ENCODE data around the gene TRIM49D2. TPM values are rescaled to one million over a fixed set of nuclear protein-coding genes. Genes with fewer than 3 reads are reported as not detected.
"Not testable (repeated sequence)": the region's sequence is repeated elsewhere in the genome, so short reads cannot be mapped to it uniquely, and the experiment has no call there.

The TRIM49D2 gene
- polyA plus RNA-seq (2013, experiment 1 of 2): not detected
- not detected for polyA plus RNA-seq (2013, experiment 2 of 2)

GRCh38 chr11:89923764-89924163 is at the start of gene TRIM49D2:
TRIM49D2 (plus strand) TSS chr11:89924064; CDS start chr11:89926762, 2,698 bp downstream.
- H2AK5ac ChIP-seq (ENCODE audit: low read depth, low read length); H2BK15ac ChIP-seq (ENCODE audit: low read length); H3K14ac ChIP-seq (ENCODE audit: low read length); H3K18ac ChIP-seq (ENCODE audit: low read length); H2BK12ac ChIP-seq (ENCODE audit: low read length); H3K36me3 ChIP-seq (replicated peaks in 1 of 2; ENCODE audit: control insufficient read depth in 2 of 2, insufficient read depth in 2 of 2, low read length in 2 of 2); H2AFZ ChIP-seq (ENCODE audit: low read length); H2BK5ac ChIP-seq (ENCODE audit: low read length); H3K4ac ChIP-seq (ENCODE audit: low read length); H3K4me3 ChIP-seq (ENCODE audit: low read length in 2 of 2); DNase-seq (ENCODE audit: low spot score); H2BK120ac ChIP-seq (ENCODE audit: low read depth, low read length); H3K23ac ChIP-seq (ENCODE audit: low read depth, low read length, poor library complexity); H3K27me3 ChIP-seq (ENCODE audit: control insufficient read depth in 3 of 3, insufficient read depth in 3 of 3, low read depth in 1 of 3, low read length in 3 of 3); H3K4me1 ChIP-seq (ENCODE audit: control insufficient read depth in 2 of 2, insufficient read depth in 1 of 2, low read depth in 1 of 2, low read length in 2 of 2); H3K9me3 ChIP-seq (replicated peaks in 1 of 2; ENCODE audit: control insufficient read depth in 2 of 2, insufficient read depth in 1 of 2, low read depth in 1 of 2, low read length in 2 of 2); H3K4me2 ChIP-seq (ENCODE audit: insufficient read depth, low read length, poor library complexity, severe bottlenecking); H4K8ac ChIP-seq (ENCODE audit: low read depth, low read length); H3K79me1 ChIP-seq (ENCODE audit: low read depth, low read length); H3K9ac ChIP-seq (ENCODE audit: low read depth, low read length, poor library complexity); H4K91ac ChIP-seq (ENCODE audit: low read depth, low read length, poor library complexity); H3K27ac ChIP-seq (replicated peaks; ENCODE audit: low read length): not testable (repeated sequence)
- no CpG with 5 or more reads among the region's 6 CpGs for WGBS, 2 donors (ENCODE audit: extremely low coverage in 2 of 2, insufficient read length in 2 of 2, insufficient replicate concordance in 1 of 2)

GRCh38 chr11:89877511-89877910 is 46.4 kb upstream of the TRIM49D2 start:
- not testable (repeated sequence) for H4K8ac ChIP-seq (ENCODE audit: low read depth, low read length); DNase-seq (ENCODE audit: low spot score); H3K14ac ChIP-seq (ENCODE audit: low read length); H3K18ac ChIP-seq (ENCODE audit: low read length); H3K9me3 ChIP-seq (replicated peaks in 1 of 2; ENCODE audit: control insufficient read depth in 2 of 2, insufficient read depth in 1 of 2, low read depth in 1 of 2, low read length in 2 of 2); H3K4me2 ChIP-seq (ENCODE audit: insufficient read depth, low read length, poor library complexity, severe bottlenecking); H2BK12ac ChIP-seq (ENCODE audit: low read length); H2BK120ac ChIP-seq (ENCODE audit: low read depth, low read length); H2AK5ac ChIP-seq (ENCODE audit: low read depth, low read length); H3K27ac ChIP-seq (replicated peaks; ENCODE audit: low read length); H4K91ac ChIP-seq (ENCODE audit: low read depth, low read length, poor library complexity); H3K79me1 ChIP-seq (ENCODE audit: low read depth, low read length); H3K23ac ChIP-seq (ENCODE audit: low read depth, low read length, poor library complexity); H3K4me1 ChIP-seq (ENCODE audit: control insufficient read depth in 2 of 2, insufficient read depth in 1 of 2, low read depth in 1 of 2, low read length in 2 of 2); H3K9ac ChIP-seq (ENCODE audit: low read depth, low read length, poor library complexity); H3K36me3 ChIP-seq (replicated peaks in 1 of 2; ENCODE audit: control insufficient read depth in 2 of 2, insufficient read depth in 2 of 2, low read length in 2 of 2); H3K4ac ChIP-seq (ENCODE audit: low read length); H2AFZ ChIP-seq (ENCODE audit: low read length); H3K4me3 ChIP-seq (ENCODE audit: low read length in 2 of 2); H2BK5ac ChIP-seq (ENCODE audit: low read length); H3K27me3 ChIP-seq (ENCODE audit: control insufficient read depth in 3 of 3, insufficient read depth in 3 of 3, low read depth in 1 of 3, low read length in 3 of 3); H2BK15ac ChIP-seq (ENCODE audit: low read length)
- no CpG with 5 or more reads among the region's 6 CpGs for WGBS, 2 donors (ENCODE audit: extremely low coverage in 2 of 2, insufficient read length in 2 of 2, insufficient replicate concordance in 1 of 2)

GRCh38 chr11:89893245-89893644 is 30.6 kb upstream of the TRIM49D2 start:
- H2BK15ac ChIP-seq (ENCODE audit: low read length); H3K18ac ChIP-seq (ENCODE audit: low read length); H4K8ac ChIP-seq (ENCODE audit: low read depth, low read length); H3K36me3 ChIP-seq (replicated peaks in 1 of 2; ENCODE audit: control insufficient read depth in 2 of 2, insufficient read depth in 2 of 2, low read length in 2 of 2); H3K14ac ChIP-seq (ENCODE audit: low read length); H3K23ac ChIP-seq (ENCODE audit: low read depth, low read length, poor library complexity); DNase-seq (ENCODE audit: low spot score); H2AFZ ChIP-seq (ENCODE audit: low read length); H3K4me3 ChIP-seq (ENCODE audit: low read length in 2 of 2); H3K4ac ChIP-seq (ENCODE audit: low read length); H3K4me2 ChIP-seq (ENCODE audit: insufficient read depth, low read length, poor library complexity, severe bottlenecking); H2BK12ac ChIP-seq (ENCODE audit: low read length); H3K79me1 ChIP-seq (ENCODE audit: low read depth, low read length); H2BK120ac ChIP-seq (ENCODE audit: low read depth, low read length); H3K27ac ChIP-seq (replicated peaks; ENCODE audit: low read length); H2BK5ac ChIP-seq (ENCODE audit: low read length); H3K27me3 ChIP-seq (ENCODE audit: control insufficient read depth in 3 of 3, insufficient read depth in 3 of 3, low read depth in 1 of 3, low read length in 3 of 3); H2AK5ac ChIP-seq (ENCODE audit: low read depth, low read length); H3K9ac ChIP-seq (ENCODE audit: low read depth, low read length, poor library complexity); H4K91ac ChIP-seq (ENCODE audit: low read depth, low read length, poor library complexity); H3K9me3 ChIP-seq (replicated peaks in 1 of 2; ENCODE audit: control insufficient read depth in 2 of 2, insufficient read depth in 1 of 2, low read depth in 1 of 2, low read length in 2 of 2); H3K4me1 ChIP-seq (ENCODE audit: control insufficient read depth in 2 of 2, insufficient read depth in 1 of 2, low read depth in 1 of 2, low read length in 2 of 2): not testable (repeated sequence)
- WGBS, 2 donors (ENCODE audit: extremely low coverage in 2 of 2, insufficient read length in 2 of 2, insufficient replicate concordance in 1 of 2): no CpG with 5 or more reads among the region's 3 CpGs

- not testable (repeated sequence) for H3K14ac ChIP-seq (ENCODE audit: low read length); H3K4me2 ChIP-seq (ENCODE audit: insufficient read depth, low read length, poor library complexity, severe bottlenecking); H2AK5ac ChIP-seq (ENCODE audit: low read depth, low read length); H3K4ac ChIP-seq (ENCODE audit: low read length); H2AFZ ChIP-seq (ENCODE audit: low read length); H3K4me1 ChIP-seq (ENCODE audit: control insufficient read depth in 2 of 2, insufficient read depth in 1 of 2, low read depth in 1 of 2, low read length in 2 of 2); DNase-seq (ENCODE audit: low spot score); H3K18ac ChIP-seq (ENCODE audit: low read length); H2BK15ac ChIP-seq (ENCODE audit: low read length); H3K9me3 ChIP-seq (replicated peaks in 1 of 2; ENCODE audit: control insufficient read depth in 2 of 2, insufficient read depth in 1 of 2, low read depth in 1 of 2, low read length in 2 of 2); H2BK120ac ChIP-seq (ENCODE audit: low read depth, low read length); H2BK5ac ChIP-seq (ENCODE audit: low read length); H3K27me3 ChIP-seq (ENCODE audit: control insufficient read depth in 3 of 3, insufficient read depth in 3 of 3, low read depth in 1 of 3, low read length in 3 of 3); H2BK12ac ChIP-seq (ENCODE audit: low read length); H4K8ac ChIP-seq (ENCODE audit: low read depth, low read length); H3K4me3 ChIP-seq (ENCODE audit: low read length in 2 of 2); H4K91ac ChIP-seq (ENCODE audit: low read depth, low read length, poor library complexity); H3K27ac ChIP-seq (replicated peaks; ENCODE audit: low read length); H3K36me3 ChIP-seq (replicated peaks in 1 of 2; ENCODE audit: control insufficient read depth in 2 of 2, insufficient read depth in 2 of 2, low read length in 2 of 2); H3K23ac ChIP-seq (ENCODE audit: low read depth, low read length, poor library complexity); H3K9ac ChIP-seq (ENCODE audit: low read depth, low read length, poor library complexity); H3K79me1 ChIP-seq (ENCODE audit: low read depth, low read length)
- no CpG with 5 or more reads among the region's 14 CpGs for WGBS, 2 donors (ENCODE audit: extremely low coverage in 2 of 2, insufficient read length in 2 of 2, insufficient replicate concordance in 1 of 2)
Measured at GRCh38 chr11:89900809-89901208, 23.1 kb upstream of the TRIM49D2 start.
